GM12891 (cell line): Measurements from ENCODE around the gene SPC24. TPM values are rescaled to one million over a fixed set of nuclear protein-coding genes. Genes with fewer than 3 reads are reported as not detected.

Source experiments
- DNase-seq: peaks from one replicate; pipeline ENCODE4 v3.0.0; 2011; ENCODE audit warnings: low spot score; ENCODE audit not compliant: insufficient read length
- FAIRE-seq: peaks from 2 replicates; lab custom pipeline; 2011; peaks lifted over from hg19 to GRCh38; lab: Jason Lieb, UNC
- PAX5 ChIP-seq: IDR thresholded peaks from 2 replicates; pipeline ENCODE4 v1.6.1; 2011; ENCODE audit warnings: low read length, moderate library complexity, mild to moderate bottlenecking; ENCODE audit not compliant: insufficient read depth, severe bottlenecking
- POLR2A ChIP-seq: IDR thresholded peaks from 2 replicates; pipeline ENCODE4 v1.6.1; 2011; ENCODE audit warnings: low read depth, low read length, control low read depth
- POLR2AphosphoS5 ChIP-seq: IDR thresholded peaks from 2 replicates; pipeline ENCODE4 v1.6.1; 2011; ENCODE audit warnings: low read depth, low read length, control low read depth
- POU2F2 ChIP-seq: IDR thresholded peaks from 2 replicates; pipeline ENCODE4 v1.6.1; 2011; ENCODE audit warnings: low read depth, mild to moderate bottlenecking, control low read depth, low read length, moderate library complexity
- SPI1 ChIP-seq: IDR thresholded peaks from 2 replicates; pipeline ENCODE4 v1.6.1; 2011; ENCODE audit warnings: low read depth, low read length, control low read depth
- TAF1 ChIP-seq: IDR thresholded peaks from 2 replicates; pipeline ENCODE4 v1.6.1; 2011; ENCODE audit warnings: low read depth, low read length, control low read depth
- polyA plus RNA-seq: library from polyadenylated mRNA; unstranded; fragments of >200 nt; gene quantifications from one replicate; pipeline ENCODE4 v1.2.1, GENCODE V29; 2012; ENCODE audit warnings: low read depth, missing spikeins, inconsistent platforms; ENCODE audit not compliant: missing spikeins

Gene SPC24
- polyA plus RNA-seq, result 19.3 TPM

GRCh38 chr19:11155373-11156120 lies at the start of gene SPC24:
Gene SPC24 (minus strand): TSS chr19:11155782. CDS start chr19:11155776, 6 bp downstream.
- peak; percentile 99 for DNase-seq
- peak; percentile 99 for FAIRE-seq
- peak; percentile 68; the same call in 1 of the 2 replicates for TF ChIP-seq TAF1
- peak; percentile 75 for TF ChIP-seq POLR2AphosphoS5
- peak; percentile 82 for TF ChIP-seq POLR2A
- peak; percentile 38; the same call in 1 of the 2 replicates for TF ChIP-seq POU2F2
- TF ChIP-seq PAX5, result no peak
- TF ChIP-seq SPI1, result no peak

DNA sequence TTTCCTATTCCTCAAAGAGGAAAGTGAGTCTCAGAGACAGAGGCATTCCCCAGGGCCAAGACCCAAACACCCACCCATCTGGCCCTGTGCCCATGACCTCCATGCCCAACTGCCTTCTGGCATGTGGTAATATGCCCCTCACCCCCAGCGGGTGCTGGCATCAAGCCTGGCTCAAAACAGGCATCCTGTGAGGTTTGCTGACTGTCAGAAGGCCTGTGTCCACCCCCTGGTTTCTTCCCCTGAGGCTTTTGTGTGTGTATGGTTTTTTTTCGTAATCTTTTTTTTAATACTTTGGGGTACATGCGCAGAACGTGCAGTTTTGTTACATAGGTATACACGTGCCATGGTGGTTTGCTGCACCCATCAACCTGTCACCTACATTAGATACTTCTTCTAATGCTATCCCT lies 49.4 kb upstream of the SPC24 start:
- TF ChIP-seq POLR2A (no peak), POU2F2 (no peak), POLR2AphosphoS5 (no peak), PAX5 (no peak), TAF1 (no peak), SPI1 (no peak)
- DNase-seq (no peak), FAIRE-seq (no peak)

DNA sequence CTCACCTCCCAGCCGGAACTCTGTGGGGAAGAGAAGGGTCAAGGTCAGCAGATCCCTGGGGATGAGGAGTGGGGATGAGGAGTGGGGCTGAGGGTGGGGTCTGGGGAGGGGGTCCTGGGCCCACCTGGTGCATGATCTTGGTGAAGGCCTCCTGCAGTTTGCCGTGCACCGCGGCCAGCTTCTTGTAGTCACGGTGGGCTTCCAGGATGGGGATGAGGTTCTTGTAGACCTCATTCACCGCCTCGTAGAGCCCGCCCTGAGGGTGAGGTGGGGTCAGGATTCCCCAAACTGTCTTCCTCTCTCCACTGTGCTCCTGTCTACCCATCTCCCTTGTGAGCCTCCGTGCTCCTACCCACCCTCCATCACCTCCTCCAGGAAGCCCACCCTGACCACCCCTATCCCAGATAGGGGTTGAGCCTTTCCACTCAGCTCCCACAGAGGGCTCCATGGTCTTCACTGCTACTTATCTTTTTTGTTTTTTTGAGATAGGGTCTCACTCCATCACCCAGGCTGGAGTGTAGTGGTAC lies 48.6 kb upstream of the SPC24 start:
- TF ChIP-seq POLR2A (no peak), SPI1 (no peak), PAX5 (no peak), TAF1 (no peak), POU2F2 (no peak), POLR2AphosphoS5 (no peak)
- no peak for FAIRE-seq
- DNase-seq, result no peak

- peak; percentile 85 for FAIRE-seq
- DNase-seq, result no peak
- no peak for TF ChIP-seq SPI1
- no peak for TF ChIP-seq POLR2AphosphoS5
- TF ChIP-seq PAX5, result no peak
- TF ChIP-seq TAF1, result no peak
- no peak for TF ChIP-seq POU2F2
- TF ChIP-seq POLR2A, result no peak
Observed at GRCh38 chr19:11203194-11204075, 47.9 kb upstream of the SPC24 start.

DNA sequence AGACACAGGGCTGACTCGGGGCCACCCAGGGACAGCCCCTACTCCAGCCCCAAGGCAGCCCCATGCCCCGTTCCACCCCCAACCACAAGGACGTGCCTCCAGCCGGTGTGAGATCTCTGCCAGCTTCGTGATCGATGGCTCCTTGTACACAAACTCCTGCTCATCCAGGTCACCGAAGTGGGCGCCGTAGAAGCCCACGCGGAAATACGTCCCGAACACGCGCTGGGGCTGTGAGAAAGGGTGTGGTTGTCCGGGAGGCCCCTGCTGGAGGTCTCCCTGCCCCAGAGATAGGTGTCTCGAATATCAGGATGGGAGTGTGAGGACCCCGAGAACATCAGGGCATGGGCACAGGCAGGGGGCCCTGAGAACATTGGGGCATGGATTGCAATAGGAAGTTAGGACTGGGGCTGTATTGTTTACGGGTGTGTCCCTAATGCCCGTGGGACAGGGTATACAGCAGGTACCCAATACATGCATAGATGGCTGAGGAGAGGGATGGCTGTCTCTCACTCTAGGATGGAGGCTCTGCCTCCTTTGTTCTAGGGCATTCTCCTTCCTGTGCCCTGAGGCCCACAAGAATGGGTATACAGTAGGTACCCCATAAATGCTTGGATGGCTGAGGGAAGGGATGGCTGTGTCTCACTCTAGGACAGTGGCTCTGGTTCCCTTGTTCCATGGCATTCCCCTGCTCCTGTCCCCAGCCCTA lies 47.1 kb upstream of the SPC24 start:
- no peak for FAIRE-seq
- TF ChIP-seq PAX5 (no peak), POLR2A (no peak)
- no peak for DNase-seq

GRCh38 chr19:11201791-11202190 lies 46.2 kb upstream of the SPC24 start:
- FAIRE-seq (no peak), DNase-seq (no peak)
- TF ChIP-seq POLR2A, result no peak
- no peak for TF ChIP-seq SPI1

DNA sequence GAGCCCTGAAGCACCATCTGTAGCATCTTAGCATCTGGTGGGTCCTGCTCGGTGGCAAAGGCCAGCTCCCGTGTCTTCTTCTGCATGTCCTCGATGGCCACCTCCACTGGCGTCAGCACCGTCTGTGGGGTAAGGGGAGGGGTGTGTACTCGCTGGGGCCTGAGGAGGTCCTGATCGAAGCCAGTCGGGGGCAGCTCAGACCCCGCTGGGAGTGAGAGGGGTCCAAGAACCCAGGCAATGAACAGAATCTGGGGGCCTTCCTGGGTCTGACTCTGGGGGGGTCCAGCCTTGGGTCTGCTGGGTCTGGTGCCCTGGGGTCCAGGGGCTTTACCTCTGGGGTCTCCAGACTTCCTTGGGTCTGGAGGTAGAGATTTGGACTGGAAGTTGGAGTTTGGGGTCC lies 45.3 kb upstream of the SPC24 start:
- no peak for DNase-seq
- FAIRE-seq, result no peak
- TF ChIP-seq POLR2AphosphoS5 (no peak), POU2F2 (no peak), POLR2A (no peak), PAX5 (no peak), SPI1 (no peak), TAF1 (no peak)

GRCh38 chr19:11200015-11200574 lies 44.5 kb upstream of the SPC24 start:
- FAIRE-seq, result no peak
- TF ChIP-seq SPI1 (no peak), POU2F2 (no peak), POLR2A (no peak), POLR2AphosphoS5 (no peak), PAX5 (no peak), TAF1 (no peak)
- DNase-seq, result no peak

DNA sequence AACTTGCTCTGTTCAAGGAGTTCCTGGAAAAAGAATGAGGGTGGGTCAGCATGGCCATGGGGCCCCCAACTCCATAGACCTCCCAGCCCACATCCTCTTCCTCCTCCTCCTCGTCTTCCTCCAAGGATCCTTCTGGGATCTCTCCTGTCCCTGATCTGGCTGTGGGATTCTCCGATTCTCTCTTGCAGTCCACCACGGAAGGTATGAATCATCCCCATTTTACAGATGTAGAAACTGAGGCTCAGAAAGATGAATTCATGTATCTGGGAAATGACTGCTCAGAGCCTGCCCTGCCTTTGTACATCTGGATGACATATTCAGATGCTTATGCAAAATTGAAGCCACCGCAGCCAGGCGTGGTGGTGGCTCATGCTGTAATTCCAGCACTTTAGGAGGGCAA lies 43.9 kb upstream of the SPC24 start:
- DNase-seq (no peak), FAIRE-seq (no peak)
- TF ChIP-seq POU2F2 (no peak), TAF1 (no peak), SPI1 (no peak), PAX5 (no peak), POLR2A (no peak), POLR2AphosphoS5 (no peak)
